ENCODE measurements around the gene HDAC2.
"Not testable (repeated sequence)": the region's sequence is repeated elsewhere in the genome, so short reads cannot be mapped to it uniquely, and the experiment has no call there.

HDAC2 gene

GRCh38 chr6:113910285-113910684 lies 60.7 kb downstream of the HDAC2 start:
- DNase-seq = not testable (repeated sequence)

- DNase-seq = peak in 1 of 56 donors; percentile 11
These were observed 61.6 kb downstream of the HDAC2 start for GRCh38 chr6:113909224-113909856.

- DNase-seq = no peak
These were observed 62.1 kb downstream of the HDAC2 start for GRCh38 chr6:113908801-113909200.

- DNase-seq = no peak
These were observed 63.7 kb downstream of the HDAC2 start for GRCh38 chr6:113907102-113907815.

- DNase-seq = no peak
These were observed 67.2 kb downstream of the HDAC2 start for GRCh38 chr6:113903666-113904330.

GRCh38 chr6:113901482-113901881 lies 69.5 kb downstream of the HDAC2 start:
- DNase-seq = no peak

GRCh38 chr6:113894712-113895674 lies 76.0 kb downstream of the HDAC2 start:
- no peak for DNase-seq

GRCh38 chr6:113893866-113894265 lies 77.1 kb downstream of the HDAC2 start:
- no peak for DNase-seq

GRCh38 chr6:113893451-113893850 lies 77.5 kb downstream of the HDAC2 start:
- DNase-seq = no peak

GRCh38 chr6:113888956-113889630 lies 81.9 kb downstream of the HDAC2 start:
- no peak for DNase-seq

GRCh38 chr6:113888493-113888892 lies 82.5 kb downstream of the HDAC2 start:
- no peak for DNase-seq

GRCh38 chr6:113886512-113886911 lies 84.4 kb downstream of the HDAC2 start:
- no peak for DNase-seq

- no peak for DNase-seq
These were observed 86.9 kb downstream of the HDAC2 start for GRCh38 chr6:113884011-113884410.

Measured in amygdala (tissue), 56 donors.